ENCODE data around the gene LTC4S.

The LTC4S gene

DNA sequence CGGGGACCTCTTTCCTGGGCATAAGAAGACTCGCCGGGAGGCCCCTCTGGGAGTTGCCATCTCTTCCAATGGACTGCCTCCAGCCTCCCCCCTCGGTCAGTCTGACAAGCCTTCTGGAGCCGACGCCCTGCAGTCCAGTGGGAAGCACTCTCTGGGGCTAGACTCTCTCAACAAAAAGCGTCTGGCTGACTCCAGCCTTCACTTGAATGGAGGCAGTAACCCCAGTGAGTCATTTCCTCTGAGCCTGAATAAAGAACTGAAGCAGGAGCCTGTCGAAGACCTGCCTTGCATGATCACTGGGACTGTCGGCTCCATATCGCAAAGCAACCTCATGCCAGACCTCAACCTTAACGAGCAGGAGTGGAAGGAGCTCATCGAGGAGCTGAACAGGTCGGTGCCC lies 28.4 kb upstream of the LTC4S start:
- TF ChIP-seq, protein P1, sequence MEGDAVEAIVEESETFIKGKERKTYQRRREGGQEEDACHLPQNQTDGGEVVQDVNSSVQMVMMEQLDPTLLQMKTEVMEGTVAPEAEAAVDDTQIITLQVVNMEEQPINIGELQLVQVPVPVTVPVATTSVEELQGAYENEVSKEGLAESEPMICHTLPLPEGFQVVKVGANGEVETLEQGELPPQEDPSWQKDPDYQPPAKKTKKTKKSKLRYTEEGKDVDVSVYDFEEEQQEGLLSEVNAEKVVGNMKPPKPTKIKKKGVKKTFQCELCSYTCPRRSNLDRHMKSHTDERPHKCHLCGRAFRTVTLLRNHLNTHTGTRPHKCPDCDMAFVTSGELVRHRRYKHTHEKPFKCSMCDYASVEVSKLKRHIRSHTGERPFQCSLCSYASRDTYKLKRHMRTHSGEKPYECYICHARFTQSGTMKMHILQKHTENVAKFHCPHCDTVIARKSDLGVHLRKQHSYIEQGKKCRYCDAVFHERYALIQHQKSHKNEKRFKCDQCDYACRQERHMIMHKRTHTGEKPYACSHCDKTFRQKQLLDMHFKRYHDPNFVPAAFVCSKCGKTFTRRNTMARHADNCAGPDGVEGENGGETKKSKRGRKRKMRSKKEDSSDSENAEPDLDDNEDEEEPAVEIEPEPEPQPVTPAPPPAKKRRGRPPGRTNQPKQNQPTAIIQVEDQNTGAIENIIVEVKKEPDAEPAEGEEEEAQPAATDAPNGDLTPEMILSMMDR (IDR thresholded peaks at IDR 0.05; ENCODE audit: borderline replicate concordance, insufficient read depth, low read depth, low read length): no peak
- no peak overlapping the region for H3K4me3 ChIP-seq (ENCODE audit: low read depth, low read length)

DNA sequence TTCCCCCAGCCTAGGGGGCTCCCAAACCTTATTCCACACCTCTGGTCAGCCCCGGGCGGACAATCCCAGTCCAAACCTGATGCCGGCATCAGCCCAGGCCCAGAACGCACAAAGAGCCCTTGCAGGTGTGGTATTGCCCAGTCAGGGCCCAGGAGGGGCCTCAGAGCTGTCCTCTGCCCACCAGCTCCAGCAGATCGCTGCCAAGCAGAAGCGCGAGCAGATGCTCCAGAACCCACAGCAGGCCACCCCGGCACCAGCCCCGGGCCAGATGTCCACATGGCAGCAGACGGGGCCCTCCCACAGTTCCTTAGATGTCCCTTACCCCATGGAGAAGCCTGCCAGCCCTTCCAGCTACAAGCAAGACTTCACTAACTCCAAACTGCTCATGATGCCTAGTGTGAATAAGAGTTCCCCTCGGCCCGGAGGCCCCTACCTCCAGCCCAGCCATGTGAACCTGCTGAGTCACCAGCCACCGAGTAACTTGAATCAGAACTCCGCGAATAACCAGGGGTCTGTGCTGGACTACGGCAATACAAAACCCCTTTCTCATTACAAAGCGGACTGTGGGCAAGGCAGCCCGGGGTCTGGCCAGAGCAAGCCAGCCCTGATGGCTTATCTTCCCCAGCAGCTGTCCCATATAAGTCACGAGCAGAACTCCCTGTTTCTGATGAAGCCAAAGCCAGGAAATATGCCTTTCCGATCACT lies 27.6 kb upstream of the LTC4S start:
- TF ChIP-seq, protein P1 (IDR thresholded peaks at IDR 0.05; ENCODE audit: borderline replicate concordance, insufficient read depth, low read depth, low read length): no peak
- no peak overlapping the region for H3K4me3 ChIP-seq (ENCODE audit: low read depth, low read length)

DNA sequence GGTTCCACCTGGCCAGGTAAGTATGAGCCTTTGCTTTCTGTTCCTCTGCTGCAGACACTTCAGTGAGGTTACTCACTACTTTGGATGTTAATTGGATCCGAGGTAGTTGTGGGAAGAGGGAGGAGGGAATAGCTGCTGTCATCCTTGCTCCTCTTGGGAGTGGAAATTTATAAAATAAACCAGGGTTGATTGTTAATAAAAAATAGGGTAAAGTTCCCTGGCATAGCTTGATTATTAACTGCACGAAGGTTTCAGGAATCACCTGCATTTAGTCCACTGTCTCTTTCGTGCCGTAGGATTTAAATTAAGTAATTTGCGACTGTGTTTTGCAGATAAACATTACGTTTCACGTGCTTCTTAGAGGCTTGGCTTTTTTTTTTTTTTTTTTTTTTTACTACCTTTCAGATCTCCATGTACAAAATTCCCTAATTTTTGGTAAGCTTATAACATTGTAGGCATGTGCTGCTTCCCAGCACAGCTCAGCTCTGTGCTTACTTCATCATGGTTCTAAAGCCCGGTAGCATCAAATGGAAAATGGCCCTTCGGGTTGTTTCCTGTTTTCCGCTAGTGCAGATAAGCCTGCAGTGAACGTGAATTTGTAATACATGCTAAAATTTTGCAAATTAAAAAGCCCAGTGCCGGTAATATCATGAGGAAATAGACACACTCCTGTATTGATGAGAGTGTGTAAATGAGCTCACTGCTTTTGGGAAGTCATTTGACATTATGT lies 26.9 kb upstream of the LTC4S start:
- H3K4me3 ChIP-seq (ENCODE audit: low read depth, low read length): no peak overlapping the region
- TF ChIP-seq, protein P1 (IDR thresholded peaks at IDR 0.05; ENCODE audit: borderline replicate concordance, insufficient read depth, low read depth, low read length): no peak

DNA sequence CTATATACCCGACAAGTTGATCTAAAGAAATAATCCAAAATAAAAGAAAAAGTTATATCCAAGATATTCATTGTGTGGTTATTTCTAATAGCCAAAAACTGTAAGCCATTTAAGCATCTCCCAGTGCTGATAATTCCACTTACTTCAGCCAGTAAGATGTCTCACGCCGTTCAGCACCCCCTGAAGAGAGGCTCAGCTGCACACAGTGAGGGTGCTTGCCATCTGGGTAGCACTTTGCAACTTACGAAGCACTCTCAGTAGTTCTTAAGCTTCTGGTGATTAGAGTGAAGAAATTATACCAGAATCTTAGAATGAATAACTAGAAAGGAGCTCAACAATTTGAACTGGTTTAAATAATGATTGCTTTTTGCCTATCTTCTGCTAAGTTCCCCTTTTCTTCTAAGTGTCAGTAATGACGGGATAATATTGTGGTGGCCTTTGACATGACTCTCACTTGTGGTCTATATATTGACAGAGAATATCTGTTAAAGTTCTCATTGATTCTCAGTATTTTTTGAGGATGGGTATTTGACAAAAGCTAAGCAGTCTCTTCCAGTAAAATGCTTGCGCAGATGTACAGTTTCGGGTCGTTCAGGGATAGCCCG lies 26.2 kb upstream of the LTC4S start:
- no peak overlapping the region for H3K4me3 ChIP-seq (ENCODE audit: low read depth, low read length)
- TF ChIP-seq, protein P1 (IDR thresholded peaks at IDR 0.05; ENCODE audit: borderline replicate concordance, insufficient read depth, low read depth, low read length): no peak

DNA sequence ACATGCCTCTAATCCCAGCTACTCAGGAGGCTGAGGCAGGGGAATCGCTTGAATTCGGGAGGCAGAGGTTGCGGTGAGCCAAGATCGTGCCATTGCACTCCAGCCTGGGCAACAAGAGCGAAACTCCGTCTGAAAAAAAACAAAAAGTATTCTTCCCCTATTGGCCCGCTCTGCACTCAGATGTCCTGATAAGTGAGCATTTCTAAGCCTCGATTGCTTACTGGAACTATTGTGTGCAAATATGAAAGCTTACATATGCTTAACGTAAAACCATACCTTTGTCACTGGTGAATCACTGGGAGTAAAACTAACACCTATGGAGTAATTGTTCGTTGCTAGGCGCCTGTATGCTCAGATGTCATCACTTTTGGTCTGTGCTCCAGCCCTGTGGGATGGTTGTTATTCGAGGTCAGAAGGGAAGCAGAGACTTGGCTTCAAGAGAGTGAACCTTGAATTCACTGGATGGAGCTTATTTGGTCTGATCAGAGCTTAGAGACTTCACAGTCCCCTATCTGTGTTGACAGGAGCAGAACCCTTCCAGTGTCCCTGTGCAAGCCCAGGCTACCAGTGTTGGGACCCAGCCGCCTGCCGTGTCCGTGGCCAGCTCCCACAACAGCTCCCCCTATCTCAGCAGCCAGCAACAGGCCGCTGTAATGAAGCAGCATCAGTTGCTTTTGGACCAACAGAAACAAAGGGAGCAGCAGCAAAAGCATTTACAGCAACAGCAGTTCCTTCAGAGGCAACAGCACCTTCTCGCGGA lies 25.3 kb upstream of the LTC4S start:
- TF ChIP-seq, protein P1 (IDR thresholded peaks at IDR 0.05; ENCODE audit: borderline replicate concordance, insufficient read depth, low read depth, low read length): no peak
- H3K4me3 ChIP-seq (ENCODE audit: low read depth, low read length): no peak overlapping the region

DNA sequence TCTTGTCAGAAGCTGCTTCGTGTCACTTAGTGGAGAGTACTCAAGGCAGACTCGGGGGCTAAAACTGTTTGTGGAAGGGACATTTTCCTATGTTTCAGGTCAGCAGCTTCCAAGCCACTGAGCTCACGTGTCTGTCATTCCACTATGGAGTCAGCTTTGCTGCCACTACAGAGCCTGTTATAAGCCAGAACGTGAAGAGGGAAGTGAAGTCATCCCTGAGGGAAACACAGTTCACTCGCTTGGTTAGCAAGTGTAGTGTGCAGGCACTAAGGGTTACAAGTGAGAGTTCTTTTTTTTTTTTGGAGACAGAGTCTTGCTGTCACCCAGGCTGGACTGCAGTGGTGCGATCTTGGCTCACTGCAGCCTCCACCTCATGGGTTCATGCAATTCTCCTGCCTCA lies 24.5 kb upstream of the LTC4S start:
- H3K4me3 ChIP-seq (ENCODE audit: low read depth, low read length): no peak overlapping the region
- TF ChIP-seq, protein P1 (IDR thresholded peaks at IDR 0.05; ENCODE audit: borderline replicate concordance, insufficient read depth, low read depth, low read length): no peak

Measured in GM12875 (cell line).